NK-92 treated with Interleukin-12 subunit alpha and Interleukin-12 subunit beta, amount 100 ng/mL, for 24 hours (cell line): ENCODE results near the gene TNXB.

ENCODE experiments used
- DNase-seq: peaks from one replicate; lab custom pipeline; 2025; lab: John Stamatoyannopoulos, UW

Gene TNXB, protein sequence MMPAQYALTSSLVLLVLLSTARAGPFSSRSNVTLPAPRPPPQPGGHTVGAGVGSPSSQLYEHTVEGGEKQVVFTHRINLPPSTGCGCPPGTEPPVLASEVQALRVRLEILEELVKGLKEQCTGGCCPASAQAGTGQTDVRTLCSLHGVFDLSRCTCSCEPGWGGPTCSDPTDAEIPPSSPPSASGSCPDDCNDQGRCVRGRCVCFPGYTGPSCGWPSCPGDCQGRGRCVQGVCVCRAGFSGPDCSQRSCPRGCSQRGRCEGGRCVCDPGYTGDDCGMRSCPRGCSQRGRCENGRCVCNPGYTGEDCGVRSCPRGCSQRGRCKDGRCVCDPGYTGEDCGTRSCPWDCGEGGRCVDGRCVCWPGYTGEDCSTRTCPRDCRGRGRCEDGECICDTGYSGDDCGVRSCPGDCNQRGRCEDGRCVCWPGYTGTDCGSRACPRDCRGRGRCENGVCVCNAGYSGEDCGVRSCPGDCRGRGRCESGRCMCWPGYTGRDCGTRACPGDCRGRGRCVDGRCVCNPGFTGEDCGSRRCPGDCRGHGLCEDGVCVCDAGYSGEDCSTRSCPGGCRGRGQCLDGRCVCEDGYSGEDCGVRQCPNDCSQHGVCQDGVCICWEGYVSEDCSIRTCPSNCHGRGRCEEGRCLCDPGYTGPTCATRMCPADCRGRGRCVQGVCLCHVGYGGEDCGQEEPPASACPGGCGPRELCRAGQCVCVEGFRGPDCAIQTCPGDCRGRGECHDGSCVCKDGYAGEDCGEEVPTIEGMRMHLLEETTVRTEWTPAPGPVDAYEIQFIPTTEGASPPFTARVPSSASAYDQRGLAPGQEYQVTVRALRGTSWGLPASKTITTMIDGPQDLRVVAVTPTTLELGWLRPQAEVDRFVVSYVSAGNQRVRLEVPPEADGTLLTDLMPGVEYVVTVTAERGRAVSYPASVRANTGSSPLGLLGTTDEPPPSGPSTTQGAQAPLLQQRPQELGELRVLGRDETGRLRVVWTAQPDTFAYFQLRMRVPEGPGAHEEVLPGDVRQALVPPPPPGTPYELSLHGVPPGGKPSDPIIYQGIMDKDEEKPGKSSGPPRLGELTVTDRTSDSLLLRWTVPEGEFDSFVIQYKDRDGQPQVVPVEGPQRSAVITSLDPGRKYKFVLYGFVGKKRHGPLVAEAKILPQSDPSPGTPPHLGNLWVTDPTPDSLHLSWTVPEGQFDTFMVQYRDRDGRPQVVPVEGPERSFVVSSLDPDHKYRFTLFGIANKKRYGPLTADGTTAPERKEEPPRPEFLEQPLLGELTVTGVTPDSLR (N-terminal part only)

DNA sequence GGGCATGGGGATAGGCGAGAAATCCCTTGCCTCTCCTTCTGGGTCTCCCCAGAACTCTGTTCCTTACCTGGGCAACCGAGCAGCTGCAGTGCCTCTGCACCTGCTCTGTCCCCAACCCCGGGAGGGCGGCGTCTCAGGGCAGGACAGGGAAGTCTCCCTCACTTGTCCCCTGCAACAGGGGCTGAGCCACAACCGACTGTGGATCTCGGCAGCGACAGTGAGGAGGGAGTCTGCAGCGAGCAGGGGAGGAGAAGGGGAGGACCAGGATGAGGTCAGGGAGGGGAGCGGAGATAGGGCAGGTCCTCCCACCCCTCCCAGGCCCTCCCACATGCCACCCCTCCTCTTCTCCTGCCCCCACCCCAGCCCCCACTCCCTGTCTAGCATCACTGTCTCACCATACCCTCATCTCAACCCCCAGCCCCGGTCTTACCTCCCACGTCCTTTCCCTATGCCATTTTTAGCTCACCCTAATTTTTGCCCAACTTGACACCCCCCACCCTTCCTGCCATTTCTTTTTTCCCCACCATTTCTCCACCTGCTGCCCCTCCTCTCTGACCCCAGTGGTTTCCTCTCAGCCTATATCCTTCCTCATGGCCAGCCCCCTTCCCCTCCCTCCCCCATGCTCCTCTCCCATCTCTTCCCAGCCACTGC is at the start of gene TNXB:
Gene TNXB, minus strand, starts transcription at position 225 of the 651 bp plus-strand sequence. CDS start 11,140 bp downstream, outside the sequence.
- no peak for DNase-seq

DNA sequence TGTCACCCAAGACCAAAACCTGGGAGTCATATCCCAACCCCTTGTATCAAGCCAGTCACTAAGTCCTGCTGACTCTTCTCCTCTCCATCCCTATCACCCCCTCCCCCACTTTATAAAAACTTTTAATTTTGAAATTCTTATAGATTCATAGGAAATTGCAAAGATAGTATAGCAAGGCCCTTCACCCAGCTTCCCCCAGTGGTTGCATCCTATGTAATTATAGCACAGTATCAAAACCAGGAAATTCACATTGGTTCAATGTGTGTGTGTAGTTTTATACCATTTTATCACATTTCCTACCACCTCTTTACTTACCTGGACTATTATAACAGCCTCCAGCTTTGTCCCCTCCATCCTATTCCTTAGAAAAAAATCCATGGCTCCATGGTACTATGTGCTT is 48.9 kb upstream of the TNXB start:
- DNase-seq = no peak

DNA sequence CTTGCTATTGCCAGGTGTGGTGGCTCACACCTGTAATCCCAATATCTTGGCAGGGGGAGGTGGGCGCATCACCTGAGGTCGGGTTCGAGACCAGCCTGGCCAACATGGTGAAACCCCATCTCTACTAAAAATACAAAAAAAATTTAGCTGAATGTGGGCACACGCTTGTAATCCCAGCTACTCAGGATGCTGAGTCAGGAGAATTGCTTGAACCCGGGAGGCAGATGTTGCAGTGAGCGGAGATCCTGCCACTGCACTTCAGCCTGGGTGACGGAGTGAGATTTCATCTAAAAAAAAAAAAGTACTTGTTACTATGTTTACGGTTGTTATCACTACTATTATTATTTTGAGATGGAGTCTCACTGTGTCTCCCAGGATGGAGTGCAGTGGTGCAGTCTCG is 47.8 kb upstream of the TNXB start:
- DNase-seq = no peak

DNA sequence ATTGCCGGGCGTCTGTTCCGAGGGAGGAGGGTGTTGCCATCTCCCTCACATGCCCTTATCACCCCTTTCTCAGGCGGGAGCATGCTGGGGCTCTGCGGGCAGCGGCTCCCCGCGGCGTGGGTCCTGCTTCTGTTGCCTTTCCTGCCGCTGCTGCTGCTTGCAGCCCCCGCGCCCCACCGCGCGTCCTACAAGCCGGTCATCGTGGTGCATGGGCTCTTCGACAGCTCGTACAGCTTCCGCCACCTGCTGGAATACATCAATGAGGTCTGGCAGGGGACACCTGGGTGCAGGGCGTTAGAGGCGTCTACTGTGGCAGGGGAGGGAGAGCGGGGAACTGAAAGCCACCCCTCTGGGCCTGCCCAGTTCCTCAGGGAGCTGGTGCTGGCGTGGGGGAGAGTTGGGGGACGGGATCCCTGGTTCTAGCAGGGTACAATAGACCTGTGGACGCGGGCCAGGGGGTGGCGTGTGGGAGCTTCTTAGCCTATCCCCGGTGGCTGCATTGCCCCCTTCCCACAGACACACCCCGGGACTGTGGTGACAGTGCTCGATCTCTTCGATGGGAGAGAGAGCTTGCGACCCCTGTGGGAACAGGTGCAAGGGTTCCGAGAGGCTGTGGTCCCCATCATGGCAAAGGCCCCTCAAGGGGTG is 45.5 kb upstream of the TNXB start:
- peak; percentile 26 for DNase-seq

DNA sequence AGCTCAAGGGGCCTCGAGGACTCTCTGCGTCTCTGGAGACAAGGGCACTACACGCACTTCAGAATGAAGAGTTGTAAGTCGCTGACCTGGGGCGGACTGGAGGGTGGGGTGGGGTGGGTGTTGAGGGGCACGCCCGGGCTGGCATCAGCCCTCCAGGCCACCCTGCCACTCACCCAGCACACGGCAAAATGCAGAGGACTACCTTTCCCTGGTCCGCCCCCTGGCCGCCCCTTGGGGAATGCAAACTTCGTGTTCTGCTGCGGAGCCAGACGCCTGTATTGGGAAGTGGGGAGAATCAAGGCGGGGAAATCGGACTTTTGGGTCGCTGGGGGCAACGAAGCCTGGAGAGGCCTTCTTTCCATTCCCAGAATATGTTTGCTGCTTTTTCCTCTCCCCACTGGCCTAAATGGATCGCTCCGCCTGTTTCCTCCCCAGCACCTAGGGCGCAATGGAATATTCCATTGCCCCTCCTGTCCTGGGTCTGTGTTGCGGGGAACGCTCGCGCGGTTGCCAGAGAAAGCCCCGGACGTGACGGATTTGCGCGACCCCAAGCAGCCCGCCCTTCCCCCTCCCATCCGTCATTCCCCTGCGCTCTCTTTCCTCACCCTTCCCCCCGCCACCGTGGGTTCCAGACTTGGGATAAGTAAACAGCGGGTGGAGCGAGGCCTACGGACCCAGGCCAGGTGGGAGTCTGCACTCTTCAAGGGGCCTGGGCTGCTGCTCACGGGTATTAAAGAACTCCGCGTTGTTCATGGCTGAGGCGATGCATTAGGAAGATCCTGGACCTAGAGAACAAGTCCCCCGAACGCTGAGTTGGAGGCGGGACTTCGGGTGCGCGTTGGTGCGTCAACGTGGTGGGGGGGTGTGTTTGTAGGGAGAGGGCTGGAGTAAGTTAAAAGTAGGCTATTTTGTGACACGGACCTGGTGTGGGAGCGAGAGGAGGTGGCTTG is 44.7 kb upstream of the TNXB start, which contains the start of gene PPT2:
Gene PPT2, plus strand, starts transcription at position 578 of the 950 bp plus-strand sequence. CDS start 454 bp downstream, outside the sequence.
- no peak for DNase-seq

DNA sequence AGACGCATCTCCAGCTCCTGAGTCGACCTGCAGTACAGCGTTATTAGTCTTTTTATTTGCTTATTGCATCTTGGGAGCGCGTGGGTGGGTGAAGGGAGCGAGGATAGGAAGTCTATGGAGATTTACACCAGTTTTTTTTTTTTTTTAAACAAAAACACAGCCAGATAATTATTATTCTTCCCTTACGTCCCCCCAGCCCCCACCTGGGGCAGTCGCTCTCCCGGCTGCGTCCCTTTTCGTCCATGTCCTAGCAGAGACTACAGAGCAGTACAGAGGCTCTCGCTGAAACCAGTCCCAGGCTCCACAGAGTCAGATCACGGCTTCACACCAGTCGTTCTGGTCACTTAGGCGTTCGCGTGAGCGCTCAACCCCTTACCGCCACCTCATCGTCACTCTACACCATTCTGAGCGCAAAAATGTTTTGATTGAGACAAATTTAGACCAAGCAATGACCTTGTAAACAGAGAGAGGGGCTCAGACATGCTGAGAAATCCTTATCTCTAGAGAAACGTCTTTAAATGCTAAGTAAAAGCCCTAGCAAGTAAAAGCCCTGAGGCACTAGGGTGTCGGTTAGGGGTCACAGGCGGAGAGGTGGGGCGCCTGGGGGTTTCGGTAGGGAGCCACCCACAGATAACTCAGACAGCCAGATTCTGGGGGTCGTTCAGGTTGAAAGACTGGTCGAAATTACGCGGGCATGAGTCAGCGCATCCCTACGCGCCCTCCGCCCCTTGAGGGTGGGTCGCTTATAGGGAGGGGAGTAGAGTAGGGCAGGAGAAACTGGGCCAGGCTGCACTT is 43.8 kb upstream of the TNXB start:
- no peak for DNase-seq

DNA sequence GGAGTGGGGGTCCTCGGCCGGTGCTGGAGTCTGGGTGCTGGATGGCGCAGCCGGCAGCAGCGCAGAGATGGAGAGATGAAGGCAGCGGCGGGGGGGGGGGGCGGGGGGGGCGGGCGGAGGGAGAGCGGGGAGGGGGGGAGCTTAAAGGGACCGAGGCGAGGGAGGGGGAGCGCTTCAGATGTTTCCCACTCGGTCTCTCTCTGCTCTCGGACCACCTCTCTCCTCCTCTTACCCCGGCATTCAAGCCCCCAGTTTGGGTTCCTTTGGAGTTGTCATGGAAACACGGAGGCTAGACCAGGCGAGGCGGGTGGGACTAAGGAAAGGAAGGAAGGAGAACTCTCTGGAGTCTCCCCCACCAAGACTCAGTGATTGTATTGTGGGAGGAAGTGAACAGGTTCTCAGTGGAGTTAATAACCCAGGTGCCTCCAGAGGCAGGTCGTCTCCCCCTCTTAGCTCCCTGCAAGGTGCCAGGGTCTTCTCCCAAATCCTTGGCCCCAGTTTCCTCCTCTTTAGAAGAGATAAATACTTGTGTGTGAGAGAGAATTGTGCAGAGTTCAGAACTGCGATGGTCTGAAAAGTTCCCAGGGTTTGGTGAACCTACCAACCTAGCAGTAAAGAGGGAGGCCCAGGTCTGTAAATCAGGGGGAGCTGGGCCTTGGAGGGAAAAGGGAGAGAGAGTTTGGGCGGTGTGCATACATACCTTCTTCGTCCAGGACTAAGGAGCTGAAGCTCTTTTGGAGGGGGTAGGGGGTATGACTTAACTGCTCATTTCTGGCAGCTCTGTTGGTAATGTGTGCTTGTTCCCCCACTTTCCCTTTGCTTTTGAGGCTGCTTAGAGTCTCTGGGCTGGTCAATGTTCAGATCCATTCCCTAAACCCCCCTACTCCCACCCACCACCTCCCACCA is 43.0 kb upstream of the TNXB start, which contains the start of gene PRRT1:
Gene PRRT1, minus strand, starts transcription at position 77 of the 906 bp plus-strand sequence. CDS start 112 bp downstream, outside the sequence.
- no peak for DNase-seq

DNA sequence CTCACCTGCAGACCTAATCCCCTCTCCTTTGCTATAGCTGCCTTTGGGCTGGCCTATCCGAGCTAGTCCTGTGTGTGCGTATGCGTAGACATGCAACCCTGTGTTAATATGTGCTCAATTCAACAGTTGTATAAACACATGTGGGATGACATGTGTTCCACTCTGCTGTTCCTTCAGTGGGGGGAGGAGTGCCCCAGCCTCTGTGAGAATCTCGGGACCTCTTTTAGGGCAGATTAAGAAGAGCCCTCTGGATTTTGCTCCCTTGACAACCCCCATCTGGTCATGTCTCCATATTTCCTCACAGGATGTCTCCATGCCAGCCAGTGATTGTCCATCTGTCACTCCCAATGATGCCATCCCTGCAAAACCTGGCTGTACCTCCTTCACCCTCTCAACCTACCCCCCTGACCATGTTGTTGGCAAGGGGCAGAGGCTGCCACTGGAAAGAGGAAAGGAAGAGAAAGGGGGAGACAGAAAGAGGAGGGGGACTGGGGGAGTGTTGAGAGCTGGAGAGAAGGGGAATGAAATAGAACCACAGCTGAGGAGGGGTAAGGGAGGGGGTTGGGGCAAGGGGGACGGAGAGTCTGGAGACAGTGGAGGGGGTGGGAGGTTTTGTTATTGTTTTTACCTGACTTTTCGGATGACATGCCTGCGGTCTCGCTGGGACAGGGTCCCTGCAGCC is 42.2 kb upstream of the TNXB start:
- no peak for DNase-seq

DNA sequence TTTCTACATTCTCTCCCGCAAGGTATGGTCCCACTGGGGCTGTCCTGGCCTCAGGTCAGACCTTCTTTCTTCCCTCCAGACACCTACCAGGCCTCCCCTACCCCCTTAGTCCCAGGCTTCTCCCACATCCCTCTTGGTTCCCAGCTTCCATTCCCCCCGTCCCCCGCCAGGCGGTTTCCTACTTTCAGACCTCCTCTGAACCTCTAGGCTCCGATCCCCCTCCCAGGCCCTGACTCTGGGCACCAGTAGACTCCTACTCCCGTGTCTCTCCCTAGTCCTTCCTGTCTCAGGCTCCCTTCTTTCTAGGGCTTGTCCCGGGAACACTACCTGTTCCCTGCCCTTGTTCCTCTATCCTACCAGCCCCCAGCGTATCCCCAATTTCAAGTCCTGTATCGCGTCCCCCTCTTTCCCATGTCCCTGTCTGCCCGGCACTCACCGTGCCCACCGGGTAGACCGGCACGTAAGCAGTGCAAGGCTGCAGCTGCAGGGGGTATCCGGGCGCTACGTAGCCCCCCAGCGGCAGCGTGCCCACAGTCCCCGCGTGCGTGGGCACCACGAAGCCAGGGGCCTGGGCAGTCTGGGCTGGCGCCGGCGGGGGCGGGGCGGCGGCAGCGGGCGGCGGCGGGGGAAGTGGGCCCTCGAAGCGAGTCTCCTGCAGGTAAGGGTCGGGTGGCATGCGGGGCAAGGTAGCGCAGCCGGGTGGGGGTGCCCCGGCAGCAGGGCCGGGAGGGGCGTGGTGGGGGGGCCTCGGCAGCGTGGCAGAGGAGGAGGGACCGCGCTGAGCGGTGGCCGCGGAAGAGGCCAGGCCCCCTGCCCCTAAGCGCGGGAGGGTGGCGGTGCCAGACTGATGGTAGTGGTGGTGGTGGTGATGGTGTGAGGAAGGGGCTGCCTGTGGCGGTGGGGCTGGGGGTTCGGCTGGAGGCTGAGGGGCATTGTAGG is 41.1 kb upstream of the TNXB start:
- no peak for DNase-seq

DNA sequence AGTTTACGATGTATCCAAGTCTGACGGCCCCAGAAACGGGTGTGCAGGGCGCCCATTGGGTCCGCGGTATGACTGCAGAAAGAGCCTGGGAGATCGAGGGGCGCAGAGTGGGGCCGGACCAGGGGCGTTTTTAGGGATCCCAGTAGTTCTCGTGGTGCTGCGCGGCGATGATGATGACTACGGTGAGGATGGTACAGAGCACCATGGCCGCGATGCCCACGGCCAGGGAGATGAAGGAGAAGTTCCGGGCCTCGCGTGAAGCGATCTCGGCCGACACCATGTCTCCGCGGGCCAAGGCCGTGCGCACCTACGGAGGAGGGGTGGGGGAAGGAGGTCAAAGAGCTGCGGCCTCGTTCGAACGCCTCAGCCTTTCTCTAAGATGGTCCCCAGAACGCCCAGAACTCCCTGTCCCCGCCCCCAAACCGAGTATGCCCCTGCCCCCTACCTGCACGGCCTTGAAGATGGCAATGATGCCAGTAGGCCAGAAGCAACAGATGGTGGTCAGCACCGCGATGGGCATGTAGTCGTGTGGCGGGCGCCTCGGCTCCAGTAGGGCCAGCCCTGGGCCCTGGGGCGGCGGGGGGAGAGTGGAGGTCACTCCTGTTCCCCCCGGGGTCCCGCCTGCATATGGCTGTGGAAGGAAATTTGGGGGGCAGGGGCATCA is 40.1 kb upstream of the TNXB start:
- DNase-seq = no peak

DNA sequence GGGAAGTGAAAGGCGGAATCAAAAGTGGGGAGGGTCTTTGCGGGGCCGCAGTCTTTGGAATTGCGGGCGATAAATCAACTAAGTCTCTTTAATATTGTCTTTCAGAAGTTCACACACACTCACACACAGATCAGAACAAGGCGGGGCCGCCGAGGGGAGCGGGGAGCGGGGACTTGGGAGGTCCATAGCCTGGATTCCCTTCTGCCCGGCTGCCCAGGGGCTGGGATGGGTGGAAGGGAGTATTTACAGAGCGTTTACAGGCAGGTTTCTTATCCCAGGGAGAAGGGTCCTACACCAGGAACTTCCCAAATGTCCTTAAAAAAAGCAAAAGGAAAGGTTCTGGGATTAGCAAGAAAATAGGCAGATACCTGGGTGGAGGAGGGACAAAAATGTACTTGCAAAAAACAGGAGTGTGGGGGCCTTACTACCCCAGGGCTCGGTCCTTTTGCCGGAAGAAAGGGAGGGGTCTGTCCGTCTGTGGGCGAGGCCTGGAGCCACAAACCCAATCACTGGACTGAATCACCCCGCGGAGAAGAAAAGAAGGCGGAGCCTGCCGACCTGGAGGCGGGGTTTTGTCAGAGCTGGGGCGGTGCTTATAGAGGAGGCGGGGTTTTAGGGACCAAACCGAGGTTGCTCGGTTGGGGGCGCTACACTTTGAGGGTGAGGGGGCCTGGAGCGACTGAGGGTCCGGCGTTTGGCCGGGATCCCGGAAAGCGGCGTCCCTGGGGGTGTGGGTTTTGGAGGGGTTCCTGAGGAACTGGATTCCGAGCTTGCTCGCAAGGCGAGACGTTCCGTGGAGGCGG is 39.4 kb upstream of the TNXB start:
- DNase-seq = no peak

DNA sequence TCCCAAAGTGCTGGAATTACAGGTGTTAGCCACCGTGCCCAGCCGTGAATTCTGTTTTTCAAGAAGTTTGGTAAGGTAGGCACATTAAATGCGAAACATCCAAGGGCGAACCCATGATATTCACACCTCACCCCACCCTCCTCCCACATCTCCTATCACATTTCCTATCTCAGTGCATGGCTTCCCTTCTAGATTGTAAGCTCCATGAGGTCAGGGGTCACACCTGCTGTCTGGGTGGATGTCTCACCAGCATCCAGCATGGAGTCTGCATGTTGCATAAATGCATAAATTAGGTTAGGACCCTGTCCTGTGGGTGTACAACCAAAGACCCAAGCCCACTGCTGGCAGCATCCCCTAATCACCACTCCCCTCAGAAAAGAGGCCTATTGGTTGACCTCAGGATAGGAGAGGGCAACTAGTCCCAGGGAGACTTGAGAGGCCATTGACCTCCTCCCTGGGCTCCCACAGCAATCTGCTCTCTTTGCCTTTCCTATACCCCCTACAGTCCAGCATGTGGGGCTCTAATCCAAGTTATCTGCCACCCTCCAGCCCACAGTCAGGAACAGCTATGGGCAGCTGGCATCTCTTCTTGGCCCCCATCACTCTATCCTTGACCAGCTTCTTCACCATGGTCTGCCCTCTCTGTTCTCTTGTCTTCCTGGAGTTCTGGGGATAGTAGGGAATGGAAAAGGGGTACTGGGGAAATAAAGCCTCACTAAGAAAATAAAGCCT is 38.4 kb upstream of the TNXB start:
- DNase-seq = no peak

DNA sequence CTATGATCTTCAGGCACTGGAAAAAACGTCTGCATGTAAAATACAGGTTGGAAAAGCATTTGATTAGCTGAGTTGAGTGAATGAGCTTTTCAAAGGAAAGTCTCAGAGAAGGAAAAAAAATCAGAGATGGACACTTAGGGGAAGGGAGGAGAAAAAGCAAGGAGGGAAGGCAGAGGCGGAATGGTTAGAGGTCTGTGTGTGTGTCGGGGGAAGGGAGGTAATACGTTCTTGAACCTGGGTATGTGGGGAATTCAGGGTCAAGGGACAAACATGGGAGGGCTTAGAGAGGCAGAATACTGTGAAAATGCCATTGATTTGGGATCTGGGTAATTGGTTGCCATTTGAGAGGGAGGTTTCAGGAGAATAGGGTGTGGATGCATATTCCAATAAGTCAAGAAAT is 37.5 kb upstream of the TNXB start:
- DNase-seq = no peak

DNA sequence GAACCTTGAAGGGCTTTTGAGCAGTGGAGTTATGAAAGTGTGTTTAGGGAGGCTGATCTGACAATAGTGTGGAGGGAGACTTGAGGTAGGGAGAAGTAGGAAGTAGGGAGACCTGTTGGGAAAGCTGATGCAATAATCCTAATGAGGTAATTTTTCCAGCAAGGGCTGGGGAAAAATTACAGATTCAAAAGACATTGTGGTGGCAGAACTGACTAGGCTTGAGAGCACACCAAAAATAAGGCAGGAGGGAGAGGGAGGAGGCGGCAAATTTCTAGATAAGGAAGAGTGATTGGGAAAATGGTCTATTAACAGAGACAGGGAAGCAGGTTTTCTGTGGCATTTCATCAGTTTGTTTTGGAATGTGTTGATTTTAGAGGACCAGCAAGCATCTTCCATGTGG is 37.1 kb upstream of the TNXB start:
- no peak for DNase-seq
